PC-3 (cell line): ENCODE results near the gene VTCN1.

ENCODE experiments used
- EZH2 ChIP-seq: fragments of 300-600 bp; sonication (generic); IDR thresholded peaks from one replicate; pipeline ENCODE4 v1.6.1; 2017; ENCODE audit warnings: antibody characterized with exemption, mild to moderate bottlenecking, low read length; ENCODE audit not compliant: unreplicated experiment
- EZH2phosphoT487 ChIP-seq: fragments of 300-600 bp; sonication (generic); IDR thresholded peaks from 2 replicates; pipeline ENCODE4 v1.6.1; 2018; ENCODE audit warnings: mild to moderate bottlenecking, antibody characterized with exemption, low read length, borderline replicate concordance
- TF ChIP-seq, protein P1 (sequence below): fragments of 300-600 bp; sonication (generic); conservative IDR thresholded peaks from 2 replicates; pipeline ENCODE4 v1.5.1; 2017; ENCODE audit warnings: antibody characterized with exemption, low read depth, mild to moderate bottlenecking, low read length

DNA sequence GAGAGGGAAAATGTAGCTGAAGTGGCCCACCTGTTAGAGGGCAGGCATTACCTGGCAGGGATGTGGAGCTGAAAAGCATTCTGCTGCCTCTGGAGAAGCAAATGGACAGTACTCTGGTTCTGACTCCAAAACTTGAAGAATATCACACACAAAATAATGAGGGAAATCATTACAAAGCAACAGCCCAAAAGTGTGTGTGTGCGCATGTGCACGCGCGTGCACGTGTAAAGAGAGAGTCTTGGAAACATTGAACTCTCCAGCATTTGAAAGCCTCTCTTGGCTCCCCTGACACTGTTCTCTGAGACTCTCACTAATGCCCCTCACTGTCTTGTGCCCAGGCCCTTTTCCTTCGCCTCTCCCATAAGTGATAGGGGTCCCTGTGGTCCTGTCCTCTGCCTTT lies 2.3 kb upstream of the VTCN1 start:
- TF ChIP-seq, protein P1, sequence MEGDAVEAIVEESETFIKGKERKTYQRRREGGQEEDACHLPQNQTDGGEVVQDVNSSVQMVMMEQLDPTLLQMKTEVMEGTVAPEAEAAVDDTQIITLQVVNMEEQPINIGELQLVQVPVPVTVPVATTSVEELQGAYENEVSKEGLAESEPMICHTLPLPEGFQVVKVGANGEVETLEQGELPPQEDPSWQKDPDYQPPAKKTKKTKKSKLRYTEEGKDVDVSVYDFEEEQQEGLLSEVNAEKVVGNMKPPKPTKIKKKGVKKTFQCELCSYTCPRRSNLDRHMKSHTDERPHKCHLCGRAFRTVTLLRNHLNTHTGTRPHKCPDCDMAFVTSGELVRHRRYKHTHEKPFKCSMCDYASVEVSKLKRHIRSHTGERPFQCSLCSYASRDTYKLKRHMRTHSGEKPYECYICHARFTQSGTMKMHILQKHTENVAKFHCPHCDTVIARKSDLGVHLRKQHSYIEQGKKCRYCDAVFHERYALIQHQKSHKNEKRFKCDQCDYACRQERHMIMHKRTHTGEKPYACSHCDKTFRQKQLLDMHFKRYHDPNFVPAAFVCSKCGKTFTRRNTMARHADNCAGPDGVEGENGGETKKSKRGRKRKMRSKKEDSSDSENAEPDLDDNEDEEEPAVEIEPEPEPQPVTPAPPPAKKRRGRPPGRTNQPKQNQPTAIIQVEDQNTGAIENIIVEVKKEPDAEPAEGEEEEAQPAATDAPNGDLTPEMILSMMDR = no peak
- no peak for TF ChIP-seq EZH2
- no peak for TF ChIP-seq EZH2phosphoT487
